H9 (cell line): ENCODE measurements around the gene AURKA. TPM values are rescaled to one million over a fixed set of nuclear protein-coding genes. Genes with fewer than 3 reads are reported as not detected.

Source experiments
- DNase-seq: peaks from one replicate; pipeline ENCODE4 v3.0.0-alpha.2; 2017
- H2AFZ ChIP-seq: one replicate; pipeline ENCODE4 v1.6.1; 2013; ENCODE audit warnings: mild to moderate bottlenecking, low read length, control low read depth, moderate library complexity
- H2AK5ac ChIP-seq: 2 replicates; pipeline ENCODE4 v1.6.1; 2013; ENCODE audit warnings: low read length, control low read depth, mixed read lengths; ENCODE audit not compliant: insufficient read length
- H2BK120ac ChIP-seq: one replicate; pipeline ENCODE4 v1.6.1; 2013; ENCODE audit warnings: low read depth, mild to moderate bottlenecking, low read length, control low read depth, inconsistent platforms; ENCODE audit not compliant: poor library complexity, severe bottlenecking
- H2BK12ac ChIP-seq: 2 replicates; pipeline ENCODE4 v1.6.1; 2013; ENCODE audit warnings: low read length, control low read depth, mixed read lengths, low read depth; ENCODE audit not compliant: insufficient read length
- H2BK15ac ChIP-seq: 2 replicates; pipeline ENCODE4 v1.6.1; 2013; ENCODE audit warnings: low read depth, low read length, control low read depth
- H2BK20ac ChIP-seq: one replicate; pipeline ENCODE4 v1.6.1; 2013; ENCODE audit warnings: low read depth, mild to moderate bottlenecking, low read length, control low read depth, inconsistent platforms; ENCODE audit not compliant: poor library complexity, severe bottlenecking
- H2BK5ac ChIP-seq: 2 replicates; pipeline ENCODE4 v1.6.1; 2013; ENCODE audit warnings: low read length, control low read depth, mixed read lengths; ENCODE audit not compliant: insufficient read length
- H3K14ac ChIP-seq: 2 replicates; pipeline ENCODE4 v1.6.1; 2013; ENCODE audit warnings: low read length, control low read depth; ENCODE audit not compliant: insufficient read depth
- H3K18ac ChIP-seq: 2 replicates; pipeline ENCODE4 v1.6.1; 2013; ENCODE audit warnings: low read depth, mild to moderate bottlenecking, mixed read lengths, low read length, control low read depth; ENCODE audit not compliant: insufficient read length
- H3K23ac ChIP-seq: 2 replicates; pipeline ENCODE4 v1.6.1; 2013; ENCODE audit warnings: low read length, control low read depth, mixed read lengths, low read depth; ENCODE audit not compliant: insufficient read length
- H3K23me2 ChIP-seq: 2 replicates; pipeline ENCODE4 v1.6.1; 2013; ENCODE audit warnings: low read depth, mild to moderate bottlenecking, mixed read lengths, low read length, control low read depth; ENCODE audit not compliant: insufficient read length, poor library complexity, severe bottlenecking
- H3K27ac ChIP-seq: 2 replicates; pipeline ENCODE4 v1.5.1; 2013; ENCODE audit warnings: low read length, control low read depth, mixed read lengths, low read depth; ENCODE audit not compliant: insufficient read length
- H3K27me3 ChIP-seq: 2 replicates; pipeline ENCODE4 v1.6.1; 2013; ENCODE audit warnings: low read length, control low read depth, inconsistent platforms; ENCODE audit not compliant: insufficient read depth
- H3K4ac ChIP-seq: 2 replicates; pipeline ENCODE4 v1.6.1; 2013; ENCODE audit warnings: low read depth, mild to moderate bottlenecking, control low read depth, inconsistent platforms, low read length, moderate library complexity
- H3K4me1 ChIP-seq: 2 replicates; pipeline ENCODE4 v1.6.1; 2013; ENCODE audit warnings: low read length, control low read depth, inconsistent platforms; ENCODE audit not compliant: insufficient read depth
- H3K4me2 ChIP-seq: 2 replicates; pipeline ENCODE4 v1.6.1; 2013; ENCODE audit warnings: low read length, control low read depth, mixed read lengths; ENCODE audit not compliant: insufficient read length, insufficient read depth
- H3K56ac ChIP-seq: 2 replicates; pipeline ENCODE4 v1.6.1; 2013; ENCODE audit warnings: low read depth, mild to moderate bottlenecking, mixed read lengths, low read length, control low read depth; ENCODE audit not compliant: insufficient read length
- H3K79me1 ChIP-seq: 2 replicates; pipeline ENCODE4 v1.6.1; 2013; ENCODE audit warnings: low read depth, mild to moderate bottlenecking, moderate library complexity, low read length, control low read depth, inconsistent platforms; ENCODE audit not compliant: insufficient read depth, poor library complexity, severe bottlenecking
- H3K79me2 ChIP-seq: 2 replicates; pipeline ENCODE4 v1.6.1; 2013; ENCODE audit warnings: low read length, control low read depth, inconsistent platforms; ENCODE audit not compliant: insufficient read depth
- H3K9ac ChIP-seq: 2 replicates; pipeline ENCODE4 v1.6.1; 2013; ENCODE audit warnings: low read length, control low read depth, mixed read lengths; ENCODE audit not compliant: insufficient read length; ENCODE audit errors: extremely low read depth
- H3K9me3 ChIP-seq: one replicate; pipeline ENCODE4 v1.6.1; 2013; ENCODE audit warnings: low read depth, low read length, inconsistent platforms; ENCODE audit not compliant: control insufficient read depth
- H3T11ph ChIP-seq: one replicate; pipeline ENCODE4 v1.6.1; 2013; ENCODE audit warnings: mild to moderate bottlenecking, low read length, control low read depth, inconsistent platforms
- H4K20me1 ChIP-seq: one replicate; pipeline ENCODE4 v1.6.1; 2013; ENCODE audit not compliant: control insufficient read depth, insufficient read length, insufficient read depth
- H4K5ac ChIP-seq: 2 replicates; pipeline ENCODE4 v1.6.1; 2013; ENCODE audit warnings: low read depth, mild to moderate bottlenecking, mixed read lengths, low read length, control low read depth; ENCODE audit not compliant: insufficient read length
- H4K8ac ChIP-seq: replicated peaks from 2 replicates; pipeline ENCODE4 v1.6.1; 2013; ENCODE audit warnings: low read length, control low read depth, mixed read lengths, low read depth; ENCODE audit not compliant: insufficient read length
- H4K91ac ChIP-seq: 2 replicates; pipeline ENCODE4 v1.6.1; 2013; ENCODE audit warnings: low read depth, mild to moderate bottlenecking, moderate library complexity, mixed read lengths, low read length, control low read depth; ENCODE audit not compliant: insufficient read length
- H3K27ac Mint-ChIP-seq, 3 experiments: 2 replicates in 2 of 3; 3 replicates in 1 of 3; pipeline ENCODE4 v1.8.0; 2020 to 2021; ENCODE audit warnings: mixed read lengths in 3 of 3, mild to moderate bottlenecking in 1 of 3, moderate library complexity in 1 of 3
- H3K27me3 Mint-ChIP-seq: 2 replicates; pipeline ENCODE4 v1.8.0; 2021; ENCODE audit warnings: low read depth, mild to moderate bottlenecking, moderate library complexity, mixed read lengths
- H3K36me3 Mint-ChIP-seq, 3 experiments: 2 replicates in 2 of 3; 3 replicates in 1 of 3; pipeline ENCODE4 v1.8.0; 2020 to 2021; ENCODE audit warnings: low read depth in 3 of 3, mixed read lengths in 3 of 3; ENCODE audit not compliant: insufficient read depth in 1 of 3
- H3K4me1 Mint-ChIP-seq, 2 experiments: 2 replicates each; pipeline ENCODE4 v1.8.0; 2020; ENCODE audit warnings: mixed read lengths in 2 of 2
- H3K4me3 Mint-ChIP-seq, 2 experiments: 2 replicates in 1 of 2; 3 replicates in 1 of 2; pipeline ENCODE4 v1.8.0; 2020 to 2021; ENCODE audit warnings: mild to moderate bottlenecking in 2 of 2, mixed read lengths in 2 of 2, moderate library complexity in 1 of 2
- H3K9me3 Mint-ChIP-seq, 2 experiments: 2 replicates in 1 of 2; 3 replicates in 1 of 2; pipeline ENCODE4 v1.8.0; 2020; ENCODE audit warnings: mild to moderate bottlenecking in 2 of 2, mixed read lengths in 2 of 2, moderate library complexity in 1 of 2
- CTCF ChIP-seq: fragments of 200-600 bp; sonication (generic); conservative IDR thresholded peaks from 3 replicates; pipeline ENCODE4 v1.8.0; 2021; ENCODE audit warnings: antibody characterized with exemption, mild to moderate bottlenecking
- WGBS: extraction: QIAGEN DNeasy Blood & Tissue Kit; methylation state at CpG from one replicate; pipeline ENCODE4 v1.1.7; 2013; ENCODE audit warnings: missing lambda C conversion rate, low lambda C conversion rate, mixed read lengths; ENCODE audit not compliant: insufficient read length; ENCODE audit errors: extremely low coverage; 5-methylcytosine and 5-hydroxymethylcytosine counted together
- total RNA-seq: library from RNA; stranded (reverse); gene quantifications from 2 replicates; pipeline ENCODE4 v1.2.1, GENCODE V29; 2021

The AURKA gene
- total RNA-seq, 1 experiment from 2014 or later, result 86.8 TPM

- Histone ChIP-seq H3K23me2 (no peaks in the 10 kb centered on the region), H3K27me3 (no peaks in the 10 kb centered on the region; the same call in 1 of the 2 replicates), H3K79me1 (no peaks in the 10 kb centered on the region), H3T11ph (no peak overlapping the region), H2BK120ac (no peak overlapping the region), H3K14ac (no peak overlapping the region; the same call in 1 of the 2 replicates), H3K56ac (no peak overlapping the region), H3K23ac (no peak overlapping the region), H4K91ac (no peak overlapping the region), H2BK5ac (no peak overlapping the region), H2BK15ac (no peak overlapping the region), H3K4me2 (no peak overlapping the region), H2BK12ac (no peak overlapping the region), H3K9ac (no peak overlapping the region), H4K8ac (no peak overlapping the region), H3K79me2 (no peaks in the 10 kb centered on the region), H3K18ac (no peak overlapping the region), H2AFZ (no peak overlapping the region), H3K27ac (no peak overlapping the region), H2BK20ac (no peak overlapping the region), H3K4ac (no peak overlapping the region), H4K20me1 (no peaks in the 10 kb centered on the region), H3K4me1 (no peaks in the 10 kb centered on the region; the same call in 1 of the 2 replicates), H4K5ac (no peak overlapping the region), H3K9me3 (no peaks in the 10 kb centered on the region), H2AK5ac (no peak overlapping the region)
- peaks cover 2 to 4% of the 10 kb centered on the region in 2 experiments; a peak in 3 of 4 replicates for H3K4me1 Mint-ChIP-seq
- no peaks in the 10 kb centered on the region for H3K9me3 Mint-ChIP-seq
- no peak for DNase-seq
- TF ChIP-seq CTCF, result no peak
- H3K36me3 Mint-ChIP-seq, result no peaks in the 10 kb centered on the region
- H3K4me3 Mint-ChIP-seq, result no peak overlapping the region
- peaks cover 39% of the 10 kb centered on the region for H3K27me3 Mint-ChIP-seq
- no CpG with 5 or more reads among the region's 7 CpGs for WGBS
- H3K27ac Mint-ChIP-seq, result no peak overlapping the region
These were observed 25.4 kb upstream of the AURKA start for GRCh38 chr20:56417402-56417801.
